RWPE2 (cell line): Measurements from ENCODE around the gene CSMD2.

Experiments used
- ATAC-seq: fragments of 200-7000 bp; cut with Tn5 transposase; 3 replicates; pipeline ENCODE4 v1.9.1; 2021; ENCODE audit warnings: low read depth
- DNase-seq: peaks from one replicate; pipeline ENCODE4 v3.0.0-alpha.2; 2020; ENCODE audit warnings: low spot score
- H3K27ac ChIP-seq: fragments of 450-650 bp; 2 replicates; pipeline ENCODE4 v1.5.1; 2017; ENCODE audit warnings: mild to moderate bottlenecking; ENCODE audit not compliant: poor library complexity, severe bottlenecking
- H3K27me3 ChIP-seq: fragments of 250-450 bp; sonication (Bioruptor Pico); 2 replicates; pipeline ENCODE4 v1.5.1; 2021; ENCODE audit warnings: mild to moderate bottlenecking, moderate library complexity; ENCODE audit not compliant: insufficient read depth, poor library complexity, severe bottlenecking
- H3K36me3 ChIP-seq: fragments of 250-450 bp; sonication (Bioruptor Pico); 2 replicates; pipeline ENCODE4 v1.5.1; 2020; ENCODE audit warnings: low read depth, mild to moderate bottlenecking, moderate library complexity
- H3K4me1 ChIP-seq: fragments of 250-450 bp; sonication (Bioruptor Pico); 2 replicates; pipeline ENCODE4 v1.5.1; 2021; ENCODE audit warnings: mild to moderate bottlenecking, moderate library complexity; ENCODE audit not compliant: insufficient read depth, poor library complexity, severe bottlenecking
- H3K4me3 ChIP-seq: fragments of 250-450 bp; sonication (Bioruptor Pico); 2 replicates; pipeline ENCODE4 v1.5.1; 2021; ENCODE audit warnings: mild to moderate bottlenecking, moderate library complexity; ENCODE audit not compliant: severe bottlenecking
- H3K9me3 ChIP-seq: fragments of 250-450 bp; sonication (Bioruptor Pico); 2 replicates; pipeline ENCODE4 v1.5.1; 2021; ENCODE audit warnings: mild to moderate bottlenecking, moderate library complexity; ENCODE audit not compliant: severe bottlenecking
- CTCF ChIP-seq: fragments of 450-650 bp; IDR thresholded peaks from one replicate; pipeline ENCODE4 v1.5.1; 2017; ENCODE audit warnings: mild to moderate bottlenecking, moderate library complexity; ENCODE audit not compliant: poor library complexity, severe bottlenecking

The CSMD2 gene

DNA sequence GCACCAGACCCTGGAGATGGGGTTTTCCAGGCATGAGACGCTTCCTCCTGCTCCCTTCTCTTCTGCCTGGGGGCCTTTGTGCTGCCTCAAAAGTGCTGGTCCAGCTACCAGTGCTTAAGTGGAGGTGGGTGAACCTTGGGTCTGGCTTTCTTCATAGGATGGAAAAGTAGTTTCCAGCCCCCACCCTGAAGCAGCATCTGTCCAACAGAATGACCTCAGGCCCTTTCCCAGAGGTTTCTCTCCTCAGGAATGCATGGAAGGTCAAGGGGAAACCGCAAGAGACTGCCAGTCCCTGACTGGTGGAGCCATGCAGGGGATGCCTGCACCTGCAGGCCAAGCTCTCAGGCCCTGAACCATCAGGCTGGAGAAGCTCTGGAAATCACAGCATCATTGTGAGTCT, 237.3 kb downstream of the CSMD2 start:
- Histone ChIP-seq H3K27ac (no peak overlapping the region), H3K36me3 (no peaks in the 10 kb centered on the region), H3K9me3 (no peaks in the 10 kb centered on the region), H3K4me1 (no peaks in the 10 kb centered on the region), H3K4me3 (no peak overlapping the region), H3K27me3 (peaks cover 6% of the 10 kb centered on the region)
- no peak for ATAC-seq
- no peak for DNase-seq
- no peak for TF ChIP-seq CTCF

- no peak for DNase-seq
- H3K9me3 ChIP-seq: no peaks in the 10 kb centered on the region
- ATAC-seq: no peak
- no peaks in the 10 kb centered on the region for H3K4me1 ChIP-seq
- no peaks in the 10 kb centered on the region for H3K36me3 ChIP-seq
- TF ChIP-seq CTCF: no peak
- peaks cover 6% of the 10 kb centered on the region for H3K27me3 ChIP-seq
- H3K4me3 ChIP-seq: no peak overlapping the region
- H3K27ac ChIP-seq: no peak overlapping the region
These were observed 239.4 kb downstream of the CSMD2 start for GRCh38 chr1:33925586-33925985.

- DNase-seq (no peak), ATAC-seq (no peak)
- Histone ChIP-seq H3K36me3 (no peaks in the 10 kb centered on the region), H3K4me3 (no peak overlapping the region), H3K27me3 (peaks cover 3% of the 10 kb centered on the region), H3K27ac (no peak overlapping the region), H3K9me3 (no peaks in the 10 kb centered on the region), H3K4me1 (no peaks in the 10 kb centered on the region)
- no peak for TF ChIP-seq CTCF
These were observed 243.7 kb downstream of the CSMD2 start for GRCh38 chr1:33921281-33921680.

GRCh38 chr1:33918368-33918767, 246.7 kb downstream of the CSMD2 start:
- Histone ChIP-seq H3K4me3 (no peak overlapping the region), H3K36me3 (no peaks in the 10 kb centered on the region), H3K27ac (no peak overlapping the region), H3K4me1 (no peaks in the 10 kb centered on the region), H3K27me3 (no peaks in the 10 kb centered on the region), H3K9me3 (no peaks in the 10 kb centered on the region)
- ATAC-seq: peak; percentile 31; the same call in 1 of the 3 replicates
- TF ChIP-seq CTCF: no peak
- no peak for DNase-seq

DNA sequence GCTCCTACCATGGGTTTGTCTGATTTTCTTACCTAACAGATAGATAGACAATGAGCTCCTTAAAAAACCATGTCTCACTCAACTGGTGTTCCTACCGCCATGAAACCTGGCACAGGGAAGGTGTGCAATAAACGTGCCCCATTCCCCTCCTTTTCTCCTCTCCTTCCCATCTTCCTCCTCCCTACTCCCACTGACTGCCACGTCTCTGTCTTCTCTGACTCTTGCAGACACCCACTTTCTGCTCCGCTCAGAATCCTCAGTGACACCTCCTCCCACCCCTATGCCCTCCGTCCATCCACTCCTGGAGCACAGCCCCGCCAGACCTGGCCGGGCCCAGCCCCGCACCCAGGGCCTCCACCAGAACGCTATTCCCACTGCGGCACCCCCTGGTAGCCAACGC, 248.2 kb downstream of the CSMD2 start:
- no peaks in the 10 kb centered on the region for H3K27me3 ChIP-seq
- DNase-seq (no peak), ATAC-seq (no peak)
- H3K27ac ChIP-seq: no peak overlapping the region
- no peaks in the 10 kb centered on the region for H3K36me3 ChIP-seq
- no peak overlapping the region for H3K4me3 ChIP-seq
- TF ChIP-seq CTCF: no peak
- H3K9me3 ChIP-seq: no peaks in the 10 kb centered on the region
- no peaks in the 10 kb centered on the region for H3K4me1 ChIP-seq
